ENCODE data around the gene KIAA0408. TPM values are rescaled to one million over a fixed set of nuclear protein-coding genes. Genes with fewer than 3 reads are reported as not detected.

The KIAA0408 gene
- 10 to 100 TPM in 1 of 4 donors, 1 to 10 TPM in 3; 2.3 to 31.2 (median 5.7) TPM for total RNA-seq

DNA sequence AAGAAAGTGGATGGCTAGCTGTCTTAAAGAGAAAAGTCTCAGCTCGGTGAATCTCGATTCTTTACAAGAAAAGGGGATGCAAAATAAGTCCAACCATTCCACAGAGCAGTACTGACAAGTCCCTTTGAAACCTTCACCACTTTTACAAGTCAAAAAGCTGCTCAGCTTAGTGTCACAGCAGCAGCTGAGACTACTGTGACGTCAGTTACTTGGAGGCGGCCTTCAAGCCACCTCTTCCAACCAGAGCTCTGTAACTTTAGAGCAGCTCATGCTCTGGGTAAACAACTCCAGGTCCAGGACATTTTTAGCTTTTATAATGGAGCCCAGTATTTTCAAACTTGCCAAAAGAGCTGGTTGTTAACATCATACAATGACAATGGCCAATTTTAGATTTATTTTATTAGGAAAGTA, at the start of gene KIAA0408:
TSS of gene KIAA0408 (minus strand) at position 159 of the 411 bp plus-strand sequence. CDS start 5,408 bp downstream, outside the sequence.
- TF ChIP-seq CTCF (IDR thresholded peaks at IDR 0.05) (no peak), POLR2A (IDR thresholded peaks at IDR 0.05) (peak in 1 of 2 donors; percentile 19)
- H3K4me3 ChIP-seq = peak within 1 kb of the TSS in 1 of 2 donors; percentile 41
- H3K27ac ChIP-seq = peak within 1 kb of the TSS; percentile 79 to 82
- DNase-seq = peak; percentile 70 to 80
- H3K36me3 ChIP-seq = no peaks in the 10 kb centered on the region
- intact Hi-C loops (cut with DNase I; ENCODE audit: low total_unique reads) = no loop called here
- H3K9me3 ChIP-seq = no peaks in the 10 kb centered on the region
- peaks cover 2 to 7% of the 10 kb centered on the region in 2 donors for H3K4me1 ChIP-seq
- H3K27me3 ChIP-seq = no peaks in the 10 kb centered on the region

GRCh38 chr6:127506894-127507293, 47.7 kb upstream of the KIAA0408 start:
- Histone ChIP-seq H3K27ac (no peak overlapping the region), H3K4me1 (no peaks in the 10 kb centered on the region), H3K4me3 (no peak overlapping the region), H3K36me3 (no peaks in the 10 kb centered on the region), H3K27me3 (no peaks in the 10 kb centered on the region), H3K9me3 (no peaks in the 10 kb centered on the region)
- intact Hi-C loops (cut with DNase I; ENCODE audit: low total_unique reads) = no loop called here
- DNase-seq = no peak
- TF ChIP-seq CTCF (IDR thresholded peaks at IDR 0.05) (no peak), POLR2A (IDR thresholded peaks at IDR 0.05) (no peak)

- Histone ChIP-seq H3K4me3 (no peak overlapping the region), H3K27ac (no peak overlapping the region), H3K27me3 (no peaks in the 10 kb centered on the region), H3K36me3 (no peaks in the 10 kb centered on the region), H3K4me1 (no peaks in the 10 kb centered on the region), H3K9me3 (no peaks in the 10 kb centered on the region)
- intact Hi-C loops (cut with DNase I; ENCODE audit: low total_unique reads) = no loop called here
- TF ChIP-seq CTCF (IDR thresholded peaks at IDR 0.05) = no peak
- no peak for TF ChIP-seq POLR2A (IDR thresholded peaks at IDR 0.05)
- DNase-seq = no peak
These were observed 43.8 kb upstream of the KIAA0408 start for GRCh38 chr6:127503022-127503421.

GRCh38 chr6:127497410-127497809, 38.2 kb upstream of the KIAA0408 start:
- H3K9me3 ChIP-seq = no peaks in the 10 kb centered on the region
- no peaks in the 10 kb centered on the region for H3K27me3 ChIP-seq
- no peak overlapping the region for H3K4me3 ChIP-seq
- no peaks in the 10 kb centered on the region for H3K4me1 ChIP-seq
- DNase-seq = no peak
- intact Hi-C loops (cut with DNase I; ENCODE audit: low total_unique reads) = no loop called here
- TF ChIP-seq POLR2A (IDR thresholded peaks at IDR 0.05) (no peak), CTCF (IDR thresholded peaks at IDR 0.05) (no peak)
- H3K27ac ChIP-seq = no peak overlapping the region
- H3K36me3 ChIP-seq = no peaks in the 10 kb centered on the region

- no peaks in the 10 kb centered on the region for H3K9me3 ChIP-seq
- H3K4me3 ChIP-seq = no peak overlapping the region
- intact Hi-C loops (cut with DNase I; ENCODE audit: low total_unique reads) = no loop called here
- no peak overlapping the region for H3K27ac ChIP-seq
- H3K36me3 ChIP-seq = no peaks in the 10 kb centered on the region
- TF ChIP-seq CTCF (IDR thresholded peaks at IDR 0.05) (no peak), POLR2A (IDR thresholded peaks at IDR 0.05) (no peak)
- H3K4me1 ChIP-seq = no peaks in the 10 kb centered on the region
- no peaks in the 10 kb centered on the region for H3K27me3 ChIP-seq
- DNase-seq = no peak
These were observed 37.3 kb upstream of the KIAA0408 start for GRCh38 chr6:127496471-127496870.

All from uterus (tissue), 4 donors.